ENCODE measurements around the gene NPR1. TPM values are rescaled to one million over a fixed set of nuclear protein-coding genes. Genes with fewer than 3 reads are reported as not detected.

The NPR1 gene
- total RNA-seq, 4 donors from 2014 or later: 24.9 to 67.1 (median 49.8) TPM

GRCh38 chr1:153688736-153689328, 10.3 kb downstream of the NPR1 start:
- Histone ChIP-seq H3K9me3 (no peaks in the 10 kb centered on the region), H3K27ac (replicated peaks in 1 of 4) (no peak overlapping the region), H3K27me3 (no peaks in the 10 kb centered on the region), H3K4me3 (no peak overlapping the region), H3K4me1 (peaks cover 0 to 4% (median under 1%) of the 10 kb centered on the region in 4 donors), H3K36me3 (peaks cover 0 to 63% (median 51%) of the 10 kb centered on the region in 4 donors)
- 91% methylated on average over 18 of the region's 18 CpGs for WGBS
- intact Hi-C loops (cut with DNase I): no loop called here
- TF ChIP-seq POLR2A (IDR thresholded peaks at IDR 0.05; ENCODE audit: low read depth): no peak
- TF ChIP-seq EP300 (IDR thresholded peaks at IDR 0.05): no peak
- no peak for TF ChIP-seq POLR2AphosphoS5 (IDR thresholded peaks at IDR 0.05)
- no peak for TF ChIP-seq CTCF (IDR thresholded peaks at IDR 0.05)
- no peak for DNase-seq (ENCODE audit: extremely low spot score)

GRCh38 chr1:153693466-153693865, 15.0 kb downstream of the NPR1 start:
- Histone ChIP-seq H3K27ac (replicated peaks in 1 of 4) (no peak overlapping the region), H3K27me3 (no peaks in the 10 kb centered on the region), H3K4me1 (peaks cover 18 to 22% (median 19%) of the 10 kb centered on the region in 4 donors), H3K4me3 (no peak overlapping the region), H3K36me3 (peaks cover 0 to 22% (median 19%) of the 10 kb centered on the region in 4 donors), H3K9me3 (no peaks in the 10 kb centered on the region)
- TF ChIP-seq CTCF (IDR thresholded peaks at IDR 0.05) (no peak), EP300 (IDR thresholded peaks at IDR 0.05) (no peak), POLR2AphosphoS5 (IDR thresholded peaks at IDR 0.05) (no peak), POLR2A (IDR thresholded peaks at IDR 0.05; ENCODE audit: low read depth) (no peak)
- 77% methylated on average over 3 of the region's 4 CpGs for WGBS
- no peak for DNase-seq (ENCODE audit: extremely low spot score)
- intact Hi-C loops (cut with DNase I): no loop called here

- Histone ChIP-seq H3K4me1 (peaks cover 33 to 38% (median 36%) of the 10 kb centered on the region in 4 donors), H3K9me3 (no peaks in the 10 kb centered on the region), H3K27ac (replicated peaks in 1 of 4) (peak overlapping the region; percentile 89 to 95 (median 89)), H3K27me3 (no peaks in the 10 kb centered on the region), H3K36me3 (peaks cover 0 to 6% (median 0%) of the 10 kb centered on the region in 4 donors), H3K4me3 (no peak overlapping the region)
- TF ChIP-seq EP300 (IDR thresholded peaks at IDR 0.05): no peak
- no peak for TF ChIP-seq CTCF (IDR thresholded peaks at IDR 0.05)
- no peak for TF ChIP-seq POLR2A (IDR thresholded peaks at IDR 0.05; ENCODE audit: low read depth)
- TF ChIP-seq POLR2AphosphoS5 (IDR thresholded peaks at IDR 0.05): no peak
- no peak for DNase-seq (ENCODE audit: extremely low spot score)
- intact Hi-C loops (cut with DNase I): no loop called here
- WGBS: 86% methylated on average over 8 of the region's 8 CpGs
Measured at GRCh38 chr1:153696741-153697140, 18.3 kb downstream of the NPR1 start.

- H3K27ac ChIP-seq (replicated peaks in 1 of 4): peak overlapping the region; percentile 89 to 95 (median 89)
- H3K4me1 ChIP-seq: peaks cover 33 to 38% (median 36%) of the 10 kb centered on the region in 4 donors
- H3K36me3 ChIP-seq: peaks cover 0 to 6% (median 0%) of the 10 kb centered on the region in 4 donors
- WGBS: 56% methylated on average over 8 of the region's 12 CpGs
- H3K9me3 ChIP-seq: no peaks in the 10 kb centered on the region
- intact Hi-C loops (cut with DNase I): no loop called here
- DNase-seq (ENCODE audit: extremely low spot score): no peak
- H3K27me3 ChIP-seq: no peaks in the 10 kb centered on the region
- TF ChIP-seq POLR2A (IDR thresholded peaks at IDR 0.05; ENCODE audit: low read depth) (no peak), POLR2AphosphoS5 (IDR thresholded peaks at IDR 0.05) (peak; percentile 57 to 73)
- H3K4me3 ChIP-seq: peak overlapping the region; percentile 15 to 29 (median 26)
Measured at GRCh38 chr1:153697191-153698019, 18.9 kb downstream of the NPR1 start.
